ENCODE results near the gene ABL1.

DNA sequence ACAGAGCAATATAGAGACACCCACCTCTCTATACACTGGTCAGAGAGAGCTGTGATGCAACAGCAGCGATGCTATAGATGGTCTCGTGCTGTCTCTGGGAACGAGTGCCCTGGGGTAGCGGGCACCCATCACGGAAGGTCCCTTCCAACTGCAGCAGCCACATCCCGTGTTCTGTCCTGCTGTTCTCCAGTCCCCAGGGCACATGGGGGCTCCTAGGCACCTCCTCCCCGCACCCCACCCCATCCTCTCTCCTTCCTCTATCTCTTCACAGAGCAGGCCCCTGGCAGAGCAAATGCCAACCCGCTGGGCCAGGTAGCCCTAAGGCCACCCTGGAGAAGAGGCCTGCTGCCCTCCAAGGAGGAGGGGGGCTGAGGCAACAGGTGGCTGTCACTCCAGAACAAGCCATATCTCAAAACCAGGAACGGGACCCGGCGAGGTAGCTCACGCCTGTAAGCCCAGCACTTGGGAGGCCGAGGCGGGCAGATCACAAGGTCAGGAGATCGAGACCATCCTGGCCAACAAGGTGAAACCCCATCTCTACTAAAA lies 95.8 kb downstream of the ABL1 start:
- TF ChIP-seq POLR2A (IDR thresholded peaks at IDR 0.05), result no peak
- TF ChIP-seq, protein P1, sequence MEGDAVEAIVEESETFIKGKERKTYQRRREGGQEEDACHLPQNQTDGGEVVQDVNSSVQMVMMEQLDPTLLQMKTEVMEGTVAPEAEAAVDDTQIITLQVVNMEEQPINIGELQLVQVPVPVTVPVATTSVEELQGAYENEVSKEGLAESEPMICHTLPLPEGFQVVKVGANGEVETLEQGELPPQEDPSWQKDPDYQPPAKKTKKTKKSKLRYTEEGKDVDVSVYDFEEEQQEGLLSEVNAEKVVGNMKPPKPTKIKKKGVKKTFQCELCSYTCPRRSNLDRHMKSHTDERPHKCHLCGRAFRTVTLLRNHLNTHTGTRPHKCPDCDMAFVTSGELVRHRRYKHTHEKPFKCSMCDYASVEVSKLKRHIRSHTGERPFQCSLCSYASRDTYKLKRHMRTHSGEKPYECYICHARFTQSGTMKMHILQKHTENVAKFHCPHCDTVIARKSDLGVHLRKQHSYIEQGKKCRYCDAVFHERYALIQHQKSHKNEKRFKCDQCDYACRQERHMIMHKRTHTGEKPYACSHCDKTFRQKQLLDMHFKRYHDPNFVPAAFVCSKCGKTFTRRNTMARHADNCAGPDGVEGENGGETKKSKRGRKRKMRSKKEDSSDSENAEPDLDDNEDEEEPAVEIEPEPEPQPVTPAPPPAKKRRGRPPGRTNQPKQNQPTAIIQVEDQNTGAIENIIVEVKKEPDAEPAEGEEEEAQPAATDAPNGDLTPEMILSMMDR (IDR thresholded peaks at IDR 0.05), result no peak
